ENCODE measurements around the gene MRFAP1.
A peak's percentile ranks its signal among the peaks of the same experiment; 100 is the strongest.

Gene MRFAP1

DNA sequence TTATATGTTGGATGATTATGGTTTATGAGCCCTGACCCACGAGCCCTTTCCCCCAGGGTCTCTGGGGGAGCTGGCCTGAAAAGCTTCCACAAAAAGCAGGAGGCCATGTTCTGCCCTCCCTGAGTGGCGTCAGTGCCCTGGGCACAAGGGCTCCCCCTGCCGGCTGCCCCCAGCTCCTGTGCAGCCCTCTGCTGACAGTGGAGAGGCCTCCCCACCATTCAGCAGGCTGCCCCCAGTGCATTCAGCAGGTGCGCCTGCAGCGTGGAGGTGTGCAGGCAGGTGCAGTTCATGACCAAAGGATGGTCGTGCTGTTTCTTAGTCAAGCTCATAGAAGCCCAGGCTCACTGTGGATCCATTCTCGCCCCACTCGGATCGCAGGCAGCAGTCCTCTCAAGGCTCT is 40.7 kb downstream of the MRFAP1 start:
- H3K4me1 Mint-ChIP-seq (ENCODE audit: low read depth), result peaks cover 30% of the 10 kb centered on the region
- peaks cover 4% of the 10 kb centered on the region for H3K9me3 Mint-ChIP-seq
- H3K4me3 Mint-ChIP-seq, result no peak overlapping the region
- no peak overlapping the region for H3K27ac Mint-ChIP-seq
- no peaks in the 10 kb centered on the region for H3K27me3 Mint-ChIP-seq
- H3K36me3 Mint-ChIP-seq (ENCODE audit: low read depth), result peaks cover 45% of the 10 kb centered on the region

DNA sequence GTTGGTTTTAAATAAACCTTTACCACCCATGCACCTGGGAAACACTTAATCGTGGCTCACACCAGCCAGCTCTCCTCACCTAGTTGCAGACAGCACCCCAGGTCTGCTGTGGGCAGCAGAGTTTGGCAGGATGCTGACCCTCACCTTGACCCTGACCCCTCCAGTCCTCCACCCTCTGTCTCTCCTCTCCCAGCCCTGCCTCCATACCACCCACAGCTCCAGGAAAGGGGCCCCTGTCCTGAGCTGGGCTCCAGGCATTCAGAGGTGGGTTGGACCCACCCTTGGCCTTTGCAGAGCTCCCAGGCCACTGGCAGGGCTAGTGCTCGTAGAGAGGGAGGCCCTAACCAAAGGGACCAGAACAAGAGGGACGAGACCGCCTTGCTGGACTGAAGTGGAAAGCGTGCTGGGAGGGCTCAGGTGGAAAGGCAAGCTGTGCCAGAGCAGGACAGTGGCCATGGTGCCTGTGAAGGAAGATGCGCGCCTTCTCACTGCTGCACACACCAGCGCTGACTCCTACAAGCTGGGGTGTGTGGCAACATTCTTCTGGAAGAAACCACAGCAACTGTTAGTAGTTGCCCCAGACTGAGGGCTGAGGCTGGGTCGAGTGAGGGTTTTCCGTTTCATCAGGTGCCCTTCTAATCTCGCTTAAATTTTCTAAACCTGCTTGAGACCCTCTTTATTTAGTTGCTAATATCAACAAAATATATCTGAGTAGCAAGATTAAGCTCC is 42.5 kb downstream of the MRFAP1 start:
- Mint-ChIP-seq H3K27ac (no peak overlapping the region), H3K4me1 (ENCODE audit: low read depth) (peaks cover 23% of the 10 kb centered on the region), H3K4me3 (no peak overlapping the region), H3K36me3 (ENCODE audit: low read depth) (peaks cover 28% of the 10 kb centered on the region), H3K27me3 (no peaks in the 10 kb centered on the region), H3K9me3 (peaks cover 4% of the 10 kb centered on the region)

DNA sequence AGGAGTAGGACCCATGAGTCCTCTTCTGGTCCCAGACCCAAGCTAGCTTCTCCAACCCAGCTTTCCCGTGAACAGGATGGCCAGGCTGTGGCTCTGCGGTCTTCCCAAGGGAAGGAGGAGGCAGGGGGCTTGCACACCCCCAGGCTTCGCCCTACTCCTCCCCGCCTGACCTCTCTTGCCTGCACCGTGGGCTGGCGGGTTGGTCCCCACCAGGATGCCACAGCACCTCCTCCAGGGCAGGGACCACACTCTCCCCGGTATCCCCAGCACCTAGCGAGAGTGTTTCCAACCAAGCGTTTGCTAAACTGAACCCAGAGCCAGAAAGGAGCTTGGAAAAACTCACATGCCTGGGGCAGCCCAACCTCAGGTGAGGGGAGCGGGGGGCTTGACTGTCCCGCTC is 44.2 kb downstream of the MRFAP1 start:
- Mint-ChIP-seq H3K27me3 (no peaks in the 10 kb centered on the region), H3K36me3 (ENCODE audit: low read depth) (peaks cover 15% of the 10 kb centered on the region), H3K27ac (no peak overlapping the region), H3K4me3 (no peak overlapping the region), H3K4me1 (ENCODE audit: low read depth) (peaks cover 30% of the 10 kb centered on the region), H3K9me3 (peaks cover 4% of the 10 kb centered on the region)

DNA sequence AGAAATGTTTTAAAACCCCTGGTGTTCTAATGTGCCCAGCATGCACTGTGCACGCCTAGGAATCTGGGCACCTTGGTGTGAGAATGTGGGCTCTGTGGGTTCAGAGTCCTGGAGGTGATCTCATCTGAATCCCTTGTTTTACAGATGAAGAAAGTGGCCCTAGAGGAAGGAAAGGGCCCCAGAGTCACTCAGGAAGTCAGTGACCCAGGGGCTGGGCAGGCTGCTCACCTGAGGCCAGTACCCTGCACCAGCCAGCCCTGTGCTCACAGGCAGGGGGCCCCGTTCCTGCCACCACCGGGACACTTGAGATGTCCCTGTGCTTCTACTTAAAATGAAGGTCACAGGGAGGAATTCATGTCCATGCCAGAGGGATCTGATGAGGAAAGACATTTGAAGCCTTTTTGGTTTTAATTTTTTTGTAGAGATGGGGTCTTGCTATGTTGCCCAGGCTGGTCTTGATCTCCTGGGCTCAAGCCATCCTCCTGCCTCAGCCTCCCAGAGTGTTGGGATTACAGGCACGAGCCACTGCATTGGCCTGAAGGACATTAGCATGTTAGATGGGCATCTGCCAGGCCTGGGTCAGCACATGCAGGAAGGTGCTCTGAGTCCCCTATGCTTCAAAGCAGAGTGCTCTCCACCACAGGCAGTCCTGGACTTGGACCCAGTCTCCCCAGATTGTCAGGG is 45.8 kb downstream of the MRFAP1 start:
- Mint-ChIP-seq H3K9me3 (no peaks in the 10 kb centered on the region), H3K27ac (no peak overlapping the region), H3K27me3 (no peaks in the 10 kb centered on the region), H3K4me1 (ENCODE audit: low read depth) (peaks cover 46% of the 10 kb centered on the region), H3K36me3 (ENCODE audit: low read depth) (no peaks in the 10 kb centered on the region), H3K4me3 (no peak overlapping the region)

DNA sequence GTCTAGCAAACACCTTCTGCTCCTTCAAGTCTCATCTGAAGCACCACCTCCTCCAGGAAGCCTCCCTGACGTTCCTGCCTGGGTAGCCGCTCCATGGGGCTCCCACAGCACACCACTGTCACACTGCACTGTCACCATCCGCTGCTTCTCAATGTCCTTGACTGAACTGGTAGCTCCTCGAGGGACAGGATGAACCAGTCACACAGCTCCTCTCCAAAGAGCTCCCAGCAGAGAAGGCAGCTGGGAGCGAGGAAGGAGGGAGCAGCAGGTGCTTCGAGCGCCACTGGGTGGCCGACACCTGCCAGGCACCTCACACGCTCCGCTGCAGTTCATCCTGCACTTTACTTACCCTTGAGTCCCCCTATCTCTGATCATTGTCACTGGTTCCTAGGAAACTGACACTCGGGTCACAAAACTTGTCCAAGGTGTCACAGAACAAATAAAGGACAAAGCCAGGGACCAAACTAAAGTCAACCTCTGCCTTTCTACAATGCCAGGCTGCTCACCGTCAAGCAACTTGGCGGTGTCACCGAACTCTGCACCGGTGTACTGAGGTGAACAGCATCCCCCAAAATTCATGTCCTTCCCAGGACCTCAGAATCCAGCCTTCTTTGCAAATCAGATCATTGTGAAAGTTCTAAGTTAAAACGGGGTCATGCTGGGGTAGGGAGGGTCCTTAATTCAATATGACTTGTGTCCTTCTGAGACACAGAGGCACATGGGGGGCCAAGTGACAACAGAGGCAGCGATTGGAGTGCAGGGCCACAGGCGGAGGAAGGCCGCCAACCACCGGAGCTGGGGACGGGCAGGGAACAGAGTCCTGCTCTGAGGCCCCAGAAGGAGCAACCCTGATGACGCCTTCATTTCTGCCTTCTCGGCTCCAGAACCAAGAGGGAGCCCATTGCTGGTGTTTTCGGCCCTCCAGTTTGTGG is 47.7 kb downstream of the MRFAP1 start:
- H3K4me3 Mint-ChIP-seq, result peak overlapping the region; percentile 69
- H3K27ac Mint-ChIP-seq, result peak overlapping the region; percentile 83
- H3K27me3 Mint-ChIP-seq, result no peaks in the 10 kb centered on the region
- no peaks in the 10 kb centered on the region for H3K9me3 Mint-ChIP-seq
- no peaks in the 10 kb centered on the region for H3K36me3 Mint-ChIP-seq (ENCODE audit: low read depth)
- peaks cover 59% of the 10 kb centered on the region for H3K4me1 Mint-ChIP-seq (ENCODE audit: low read depth)

DNA sequence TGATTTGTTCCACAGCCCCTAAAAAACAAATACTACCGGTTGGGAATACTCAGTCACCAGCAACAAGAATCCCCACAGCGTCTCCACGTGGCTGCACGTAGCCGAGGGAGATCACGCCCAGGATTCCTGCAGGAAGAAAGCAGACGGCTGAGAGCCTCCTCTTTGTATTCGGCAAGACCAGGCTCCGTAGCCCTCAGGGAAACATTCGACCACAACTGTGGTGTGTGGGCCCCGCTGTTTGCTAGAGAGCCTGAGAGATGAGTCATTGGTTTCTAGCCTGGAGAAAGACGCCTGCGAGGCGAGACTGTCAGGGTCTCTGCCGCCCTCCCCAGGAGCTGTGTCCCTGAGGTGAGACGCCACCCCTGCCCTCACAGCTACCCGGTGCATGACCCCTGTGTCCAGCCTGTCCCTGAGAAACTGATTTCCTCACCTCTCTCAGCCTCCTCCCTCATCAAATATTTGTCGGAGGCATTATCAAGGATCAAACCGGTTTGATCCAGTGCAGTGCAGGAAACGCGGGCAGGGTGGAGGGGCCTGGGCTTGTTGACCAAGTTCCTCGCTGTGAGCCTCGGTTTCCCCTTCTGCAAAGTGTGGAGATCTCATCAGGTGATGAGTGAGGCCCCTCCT is 48.5 kb downstream of the MRFAP1 start:
- Mint-ChIP-seq H3K27ac (peak overlapping the region; percentile 83), H3K4me1 (ENCODE audit: low read depth) (peaks cover 66% of the 10 kb centered on the region)

DNA sequence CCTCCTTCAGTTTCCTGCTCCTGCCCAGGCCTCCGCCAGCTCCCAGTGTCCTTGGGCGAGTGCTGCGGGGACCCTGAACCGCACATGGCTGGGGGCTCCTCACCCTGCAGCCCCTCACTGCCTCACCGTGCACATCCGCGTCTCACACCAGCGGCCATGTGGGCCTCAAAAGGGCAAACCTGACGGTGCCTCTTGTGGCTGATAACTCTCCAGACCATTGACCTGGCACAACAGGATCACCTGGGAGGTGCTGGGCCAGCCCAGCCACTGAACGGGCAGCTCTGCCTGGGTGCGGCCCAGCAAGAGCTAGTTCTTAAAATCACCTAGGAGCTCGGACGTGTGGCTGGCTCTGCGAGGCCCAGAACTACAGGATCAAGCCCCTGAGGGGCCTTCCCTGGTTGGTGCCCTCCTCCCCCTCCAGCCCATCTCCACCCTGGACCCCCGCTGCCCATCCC is 49.0 kb downstream of the MRFAP1 start:
- Mint-ChIP-seq H3K27ac (peak overlapping the region; percentile 83), H3K4me1 (ENCODE audit: low read depth) (peaks cover 72% of the 10 kb centered on the region), H3K27me3 (no peaks in the 10 kb centered on the region), H3K9me3 (no peaks in the 10 kb centered on the region), H3K4me3 (peak overlapping the region; percentile 69), H3K36me3 (ENCODE audit: low read depth) (no peaks in the 10 kb centered on the region)

More for the DNA sequence above, 48.5 kb downstream of the MRFAP1 start:
- Mint-ChIP-seq H3K4me3 (peak overlapping the region; percentile 69), H3K27me3 (no peaks in the 10 kb centered on the region), H3K9me3 (no peaks in the 10 kb centered on the region), H3K36me3 (ENCODE audit: low read depth) (no peaks in the 10 kb centered on the region)
